GM12892 (cell line): ENCODE results near the gene PCOLCE2.

Source experiments
- POLR2A ChIP-seq: IDR thresholded peaks from 2 replicates; pipeline ENCODE4 v1.6.1; 2011; ENCODE audit warnings: low read depth, low read length, control low read depth
- POLR2AphosphoS5 ChIP-seq: IDR thresholded peaks from 2 replicates; pipeline ENCODE4 v1.6.1; 2011; ENCODE audit warnings: low read depth, low read length, control low read depth
- TAF1 ChIP-seq: IDR thresholded peaks from 2 replicates; pipeline ENCODE4 v1.6.1; 2011; ENCODE audit warnings: low read depth, mild to moderate bottlenecking, control low read depth, low read length, borderline replicate concordance

DNA sequence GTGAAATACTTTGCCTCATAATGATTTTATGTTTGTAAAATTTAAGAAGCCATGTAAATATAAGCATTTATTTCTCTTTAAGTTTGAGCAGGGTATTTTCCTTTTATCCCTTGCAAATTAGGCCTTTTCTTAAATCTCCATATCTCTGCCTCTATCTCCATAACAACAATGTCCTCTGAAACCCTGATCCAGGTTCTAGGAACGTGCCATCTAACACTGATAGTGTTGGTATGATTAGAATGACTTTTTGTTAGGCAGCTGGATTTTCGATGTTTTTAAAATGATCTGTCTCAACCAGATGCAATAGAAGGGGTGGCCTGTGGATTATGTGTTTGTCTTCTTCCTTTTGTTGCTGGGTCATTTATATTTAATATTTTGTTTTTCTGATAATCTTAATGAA lies 87.1 kb downstream of the PCOLCE2 start:
- TF ChIP-seq POLR2A (no peak), POLR2AphosphoS5 (no peak), TAF1 (no peak)
